Measurements from ENCODE around the gene CENPC.

DNA sequence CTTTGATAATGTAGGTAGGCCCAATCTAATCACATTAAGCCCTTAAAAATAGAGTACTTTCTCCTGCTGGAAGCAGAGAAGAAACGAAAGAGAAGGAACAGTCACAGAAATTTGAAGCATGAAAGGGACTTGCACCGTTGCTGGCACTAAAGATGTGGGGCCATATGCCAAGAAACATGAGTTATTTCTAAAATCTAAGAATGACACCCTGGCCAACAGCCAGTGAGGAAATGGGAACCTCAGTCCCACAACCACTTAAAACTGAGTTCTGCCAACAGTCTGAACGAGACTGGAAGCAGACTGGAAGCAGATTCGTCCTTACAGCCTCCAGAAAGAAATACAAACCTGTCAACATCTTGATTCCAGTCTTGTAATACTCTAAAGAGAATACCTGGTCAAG lies 70.1 kb downstream of the CENPC start:
- TF ChIP-seq, protein P1, sequence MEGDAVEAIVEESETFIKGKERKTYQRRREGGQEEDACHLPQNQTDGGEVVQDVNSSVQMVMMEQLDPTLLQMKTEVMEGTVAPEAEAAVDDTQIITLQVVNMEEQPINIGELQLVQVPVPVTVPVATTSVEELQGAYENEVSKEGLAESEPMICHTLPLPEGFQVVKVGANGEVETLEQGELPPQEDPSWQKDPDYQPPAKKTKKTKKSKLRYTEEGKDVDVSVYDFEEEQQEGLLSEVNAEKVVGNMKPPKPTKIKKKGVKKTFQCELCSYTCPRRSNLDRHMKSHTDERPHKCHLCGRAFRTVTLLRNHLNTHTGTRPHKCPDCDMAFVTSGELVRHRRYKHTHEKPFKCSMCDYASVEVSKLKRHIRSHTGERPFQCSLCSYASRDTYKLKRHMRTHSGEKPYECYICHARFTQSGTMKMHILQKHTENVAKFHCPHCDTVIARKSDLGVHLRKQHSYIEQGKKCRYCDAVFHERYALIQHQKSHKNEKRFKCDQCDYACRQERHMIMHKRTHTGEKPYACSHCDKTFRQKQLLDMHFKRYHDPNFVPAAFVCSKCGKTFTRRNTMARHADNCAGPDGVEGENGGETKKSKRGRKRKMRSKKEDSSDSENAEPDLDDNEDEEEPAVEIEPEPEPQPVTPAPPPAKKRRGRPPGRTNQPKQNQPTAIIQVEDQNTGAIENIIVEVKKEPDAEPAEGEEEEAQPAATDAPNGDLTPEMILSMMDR (IDR thresholded peaks at IDR 0.05; ENCODE audit: low read length), result no peak
- TF ChIP-seq EZH2 (optimal IDR thresholded peaks at IDR 0.05; ENCODE audit: low read depth, low read length) (no peak), EZH2phosphoT487 (IDR thresholded peaks at IDR 0.05; ENCODE audit: low read length) (no peak)

Data from MM.1S (cell line).